Activated B cell treated with CpG ODN at 0.5 μM for 24 hours (primary cell): Measurements from ENCODE around the gene CHIC2. TPM values are rescaled to one million over a fixed set of nuclear protein-coding genes. Genes with fewer than 3 reads are reported as not detected.
"Not testable (repeated sequence)": the region's sequence is repeated elsewhere in the genome, so short reads cannot be mapped to it uniquely, and the experiment has no call there.

Experiments
- ATAC-seq: fragments of 200-7000 bp; cut with Tn5 transposase; one replicate; pipeline ENCODE4 v1.10.0; 2021; ENCODE audit warnings: low read depth, mild to moderate bottlenecking, moderate library complexity
- CTCF ChIA-PET: fragments of 350-600 bp; sonication (Branson Sonifier 250); formaldehyde crosslinking; loops from one replicate; lab custom pipeline; 2021; ENCODE audit warnings: antibody characterized with exemption; lab: Charles Lee
- POLR2A ChIA-PET: fragments of 350-600 bp; sonication (Branson Sonifier 250); formaldehyde crosslinking; loops from one replicate; lab custom pipeline; 2021; ENCODE audit warnings: antibody characterized with exemption; lab: Charles Lee
- DNase-seq: peaks from one replicate; pipeline ENCODE4 v3.0.0; 2022
- H3K27ac Mint-ChIP-seq: one replicate; pipeline ENCODE4 v1.8.0; 2020; ENCODE audit warnings: mixed read lengths
- H3K27me3 Mint-ChIP-seq: one replicate; pipeline ENCODE4 v1.8.0; 2021; ENCODE audit warnings: mixed read lengths
- H3K36me3 Mint-ChIP-seq: one replicate; pipeline ENCODE4 v1.8.0; 2021; ENCODE audit warnings: low read depth, mixed read lengths
- H3K4me1 Mint-ChIP-seq: one replicate; pipeline ENCODE4 v1.8.0; 2021; ENCODE audit warnings: mixed read lengths
- H3K4me3 Mint-ChIP-seq: one replicate; pipeline ENCODE4 v1.8.0; 2020; ENCODE audit warnings: mild to moderate bottlenecking, mixed read lengths
- H3K9me3 Mint-ChIP-seq: one replicate; pipeline ENCODE4 v1.8.0; 2020; ENCODE audit warnings: mixed read lengths
- CTCF ChIP-seq: fragments of 200-600 bp; IDR thresholded peaks from one replicate; pipeline ENCODE4 v1.8.0; 2022; ENCODE audit warnings: antibody characterized with exemption, mild to moderate bottlenecking
- intact Hi-C: fragments of 100-400 bp; cut with micrococcal nuclease; formaldehyde crosslinking; loops from one replicate; pipeline ENCODE4 v1.15.1; 2024
- total RNA-seq: library from RNA; stranded (reverse); gene quantifications from 2 replicates; pipeline ENCODE4 v1.2.3, GENCODE V29; 2022

Gene CHIC2
- total RNA-seq = 17.5 and 21.6 TPM in 2 replicates

GRCh38 chr4:54064317-54065111, at the start of gene CHIC2:
CHIC2 (minus strand) TSS chr4:54064605; CDS start chr4:54064300, 305 bp downstream.
- Mint-ChIP-seq H3K27ac (peak within 1 kb of the TSS; percentile 87), H3K27me3 (peaks cover 3% of the 10 kb centered on the region), H3K4me1 (peaks cover 47% of the 10 kb centered on the region), H3K36me3 (peaks cover 15% of the 10 kb centered on the region), H3K4me3 (peak within 1 kb of the TSS; percentile 92), H3K9me3 (no peaks in the 10 kb centered on the region)
- peak; percentile 90 for ATAC-seq
- POLR2A ChIA-PET = interaction anchor here (0.7 kb wide), 1 partner anchor 1342 kb away, joined by 3 read pairs; no protein-coding TSS in a partner anchor
- TF ChIP-seq CTCF = no peak
- DNase-seq = peak; percentile 95
- CTCF ChIA-PET = no interaction called here
- intact Hi-C loops = loop anchor here (1.0 to 10.0 kb wide), 8 partner anchors 27 to 1883 kb away; partner anchors contain the start of genes CEP135, EXOC1, RASL11B and SCFD2

GRCh38 chr4:54113206-54113605, 48.8 kb upstream of the CHIC2 start:
- CTCF ChIA-PET, H3K4me3 Mint-ChIP-seq, H3K9me3 Mint-ChIP-seq, H3K36me3 Mint-ChIP-seq, DNase-seq, H3K27ac Mint-ChIP-seq, ATAC-seq, intact Hi-C loops: not testable (repeated sequence)
- Mint-ChIP-seq H3K4me1 (peaks cover 22% of the 10 kb centered on the region), H3K27me3 (peaks cover 40% of the 10 kb centered on the region)
- POLR2A ChIA-PET = interaction anchor here (0.6 kb wide), 1 partner anchor 56 kb away, joined by 3 read pairs; no protein-coding TSS in a partner anchor

- ChIA-PET CTCF (interaction anchor here (1.4 kb wide), 1 partner anchor 124 kb away, joined by 3 read pairs; no protein-coding TSS in a partner anchor), POLR2A (no interaction called here)
- Mint-ChIP-seq H3K27ac (no peak overlapping the region), H3K4me3 (peak overlapping the region; percentile 2), H3K4me1 (peaks cover 27% of the 10 kb centered on the region), H3K36me3 (no peaks in the 10 kb centered on the region), H3K27me3 (peaks cover 57% of the 10 kb centered on the region), H3K9me3 (peaks cover under 1% of the 10 kb centered on the region)
- ATAC-seq (no peak), DNase-seq (no peak)
- intact Hi-C loops = no loop called here
- no peak for TF ChIP-seq CTCF
These were observed 45.6 kb upstream of the CHIC2 start for GRCh38 chr4:54110019-54110416.

- no peak for TF ChIP-seq CTCF
- no peak overlapping the region for H3K27ac Mint-ChIP-seq
- no peaks in the 10 kb centered on the region for H3K9me3 Mint-ChIP-seq
- ATAC-seq (no peak), DNase-seq (no peak)
- peak overlapping the region; percentile 7 for H3K4me3 Mint-ChIP-seq
- peaks cover 33% of the 10 kb centered on the region for H3K4me1 Mint-ChIP-seq
- POLR2A ChIA-PET = no interaction called here
- H3K27me3 Mint-ChIP-seq = peaks cover 62% of the 10 kb centered on the region
- intact Hi-C loops = loop anchor here (1.0 to 10.0 kb wide), 3 partner anchors 10 to 405 kb away; no protein-coding TSS in a partner anchor
- H3K36me3 Mint-ChIP-seq = no peaks in the 10 kb centered on the region
- CTCF ChIA-PET = interaction anchor here (1.4 kb wide), 1 partner anchor 125 kb away, joined by 3 read pairs; no protein-coding TSS in a partner anchor
These were observed 45.0 kb upstream of the CHIC2 start for GRCh38 chr4:54109241-54110018.

GRCh38 chr4:54107951-54108748, 43.7 kb upstream of the CHIC2 start:
- no peak for TF ChIP-seq CTCF
- no peak overlapping the region for H3K27ac Mint-ChIP-seq
- intact Hi-C loops = loop anchor here (2.0 to 10.0 kb wide), 2 partner anchors 13 to 403 kb away; no protein-coding TSS in a partner anchor
- POLR2A ChIA-PET = interaction anchor here (0.6 kb wide), 1 partner anchor 174 kb away, joined by 8 read pairs; no protein-coding TSS in a partner anchor
- H3K27me3 Mint-ChIP-seq = peaks cover 68% of the 10 kb centered on the region
- CTCF ChIA-PET = interaction anchor here (0.7 to 1.4 kb wide), 2 partner anchors 126 to 958 kb away, joined by 3 to 4 read pairs; no protein-coding TSS in a partner anchor
- DNase-seq (no peak), ATAC-seq (no peak)
- H3K4me1 Mint-ChIP-seq = peaks cover 42% of the 10 kb centered on the region
- no peaks in the 10 kb centered on the region for H3K9me3 Mint-ChIP-seq
- H3K4me3 Mint-ChIP-seq = peak overlapping the region; percentile 77
- no peaks in the 10 kb centered on the region for H3K36me3 Mint-ChIP-seq
